Measurements from ENCODE around the gene ARSB.

DNA sequence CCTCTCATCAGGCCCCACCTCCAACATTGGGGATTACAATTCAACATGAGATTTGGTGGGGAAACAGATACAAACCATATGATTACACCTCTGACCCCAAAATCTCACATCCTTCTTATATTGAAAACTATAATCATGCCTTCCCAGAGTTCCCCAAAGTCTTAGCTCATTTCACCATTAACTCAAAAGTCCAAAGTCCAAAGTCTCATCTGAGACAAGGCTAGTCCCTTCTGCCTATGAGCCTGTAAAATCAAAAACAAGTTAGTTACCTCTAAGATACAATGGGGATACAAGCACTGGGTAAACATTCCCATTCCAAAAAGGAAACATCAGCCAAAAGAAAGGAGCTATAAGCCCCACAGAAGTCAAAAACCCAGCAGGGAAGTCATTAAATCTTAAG lies 26.8 kb upstream of the ARSB start:
- TF ChIP-seq, protein P1, sequence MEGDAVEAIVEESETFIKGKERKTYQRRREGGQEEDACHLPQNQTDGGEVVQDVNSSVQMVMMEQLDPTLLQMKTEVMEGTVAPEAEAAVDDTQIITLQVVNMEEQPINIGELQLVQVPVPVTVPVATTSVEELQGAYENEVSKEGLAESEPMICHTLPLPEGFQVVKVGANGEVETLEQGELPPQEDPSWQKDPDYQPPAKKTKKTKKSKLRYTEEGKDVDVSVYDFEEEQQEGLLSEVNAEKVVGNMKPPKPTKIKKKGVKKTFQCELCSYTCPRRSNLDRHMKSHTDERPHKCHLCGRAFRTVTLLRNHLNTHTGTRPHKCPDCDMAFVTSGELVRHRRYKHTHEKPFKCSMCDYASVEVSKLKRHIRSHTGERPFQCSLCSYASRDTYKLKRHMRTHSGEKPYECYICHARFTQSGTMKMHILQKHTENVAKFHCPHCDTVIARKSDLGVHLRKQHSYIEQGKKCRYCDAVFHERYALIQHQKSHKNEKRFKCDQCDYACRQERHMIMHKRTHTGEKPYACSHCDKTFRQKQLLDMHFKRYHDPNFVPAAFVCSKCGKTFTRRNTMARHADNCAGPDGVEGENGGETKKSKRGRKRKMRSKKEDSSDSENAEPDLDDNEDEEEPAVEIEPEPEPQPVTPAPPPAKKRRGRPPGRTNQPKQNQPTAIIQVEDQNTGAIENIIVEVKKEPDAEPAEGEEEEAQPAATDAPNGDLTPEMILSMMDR (IDR thresholded peaks at IDR 0.05) = no peak
- TF ChIP-seq POLR2AphosphoS5 (IDR thresholded peaks at IDR 0.05) (no peak), EP300 (IDR thresholded peaks at IDR 0.05) (no peak)

Data from gastroesophageal sphincter (tissue), 3 donors.